Neuron (in vitro differentiated cells): ENCODE data around the gene ENTPD8.

ENCODE experiments used
- H2AFZ ChIP-seq: one replicate; pipeline ENCODE4 v1.6.1; 2013; ENCODE audit warnings: low read depth, mild to moderate bottlenecking, inconsistent platforms, low read length, moderate library complexity
- H3K27me3 ChIP-seq: one replicate; pipeline ENCODE4 v1.6.1; 2013; ENCODE audit warnings: low read length; ENCODE audit not compliant: insufficient read depth
- H3K36me3 ChIP-seq: one replicate; pipeline ENCODE4 v1.6.1; 2013; ENCODE audit warnings: low read length; ENCODE audit not compliant: insufficient read depth
- H3K4me1 ChIP-seq: one replicate; pipeline ENCODE4 v1.6.1; 2013; ENCODE audit warnings: low read length; ENCODE audit not compliant: insufficient read depth
- H3K4me3 ChIP-seq: 2 replicates; pipeline ENCODE4 v1.5.1; 2013; ENCODE audit warnings: mild to moderate bottlenecking, low read length, moderate library complexity
- H3K9me3 ChIP-seq: one replicate; pipeline ENCODE4 v1.6.1; 2013; ENCODE audit warnings: low read length

ENTPD8 gene

DNA sequence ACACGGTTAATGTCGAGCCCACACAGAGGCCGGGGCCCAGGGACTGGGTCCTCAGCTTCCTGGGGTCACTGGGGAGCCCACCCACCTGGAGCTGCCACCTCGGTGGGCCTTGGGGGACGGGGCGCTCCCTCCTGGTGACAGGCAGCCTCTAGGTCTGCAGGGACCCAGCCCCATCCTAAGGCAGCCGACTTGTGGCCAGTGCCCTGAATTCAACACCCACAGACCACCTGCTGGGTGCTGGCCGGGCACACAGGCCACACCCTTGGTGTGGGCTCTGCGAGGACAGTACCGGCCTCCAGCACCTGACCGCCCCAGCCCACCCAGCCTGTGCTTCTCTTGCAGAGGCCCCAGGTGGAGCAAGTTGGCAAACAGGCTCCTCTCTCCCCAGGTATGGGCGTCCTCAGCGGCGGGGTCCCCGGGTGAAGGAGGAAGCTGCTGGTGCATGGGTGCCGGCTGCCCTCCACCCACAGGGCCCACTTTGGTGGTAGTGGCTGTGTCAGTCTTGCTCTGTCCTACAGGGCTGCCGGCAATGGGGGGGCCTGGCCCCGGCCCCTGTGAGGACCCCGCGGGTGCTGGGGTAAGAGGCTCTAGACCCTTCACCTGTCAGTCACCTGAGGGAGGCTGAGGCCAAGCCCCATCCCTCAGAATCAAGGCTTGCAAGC lies 8.3 kb downstream of the ENTPD8 start:
- peaks cover 9% of the 10 kb centered on the region for H3K27me3 ChIP-seq
- no peaks in the 10 kb centered on the region for H3K4me1 ChIP-seq
- no peak overlapping the region for H3K4me3 ChIP-seq
- H3K36me3 ChIP-seq: no peaks in the 10 kb centered on the region
- no peaks in the 10 kb centered on the region for H3K9me3 ChIP-seq
- H2AFZ ChIP-seq: no peak overlapping the region

DNA sequence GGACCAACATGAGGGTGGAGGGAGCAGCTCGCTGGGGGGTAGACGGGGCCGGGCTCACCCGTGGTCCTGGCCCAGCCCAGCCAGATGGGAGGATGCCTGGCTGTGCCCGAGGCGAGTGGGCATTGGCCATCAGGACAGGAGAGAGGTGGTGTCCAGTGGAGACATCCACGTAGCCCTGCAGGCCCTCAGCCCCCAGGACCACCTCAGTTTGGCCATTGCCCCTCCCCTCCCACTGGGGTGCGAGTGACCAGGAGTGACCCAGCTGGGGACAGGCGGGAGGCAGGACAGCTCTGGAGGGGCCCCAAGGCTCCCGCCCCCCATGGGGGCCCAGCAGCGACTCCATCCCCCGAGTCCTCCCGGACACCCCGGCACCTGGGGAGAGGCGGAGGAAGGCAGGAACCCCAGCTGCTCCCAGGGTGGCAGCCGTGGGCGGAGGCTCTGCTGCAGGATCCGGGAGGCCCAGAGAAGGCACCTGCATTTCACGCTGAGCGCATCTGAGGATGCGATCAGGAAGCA lies 9.7 kb downstream of the ENTPD8 start:
- Histone ChIP-seq H3K27me3 (peaks cover 9% of the 10 kb centered on the region), H2AFZ (no peak overlapping the region), H3K9me3 (no peaks in the 10 kb centered on the region), H3K4me1 (no peaks in the 10 kb centered on the region), H3K36me3 (no peaks in the 10 kb centered on the region), H3K4me3 (no peak overlapping the region)

DNA sequence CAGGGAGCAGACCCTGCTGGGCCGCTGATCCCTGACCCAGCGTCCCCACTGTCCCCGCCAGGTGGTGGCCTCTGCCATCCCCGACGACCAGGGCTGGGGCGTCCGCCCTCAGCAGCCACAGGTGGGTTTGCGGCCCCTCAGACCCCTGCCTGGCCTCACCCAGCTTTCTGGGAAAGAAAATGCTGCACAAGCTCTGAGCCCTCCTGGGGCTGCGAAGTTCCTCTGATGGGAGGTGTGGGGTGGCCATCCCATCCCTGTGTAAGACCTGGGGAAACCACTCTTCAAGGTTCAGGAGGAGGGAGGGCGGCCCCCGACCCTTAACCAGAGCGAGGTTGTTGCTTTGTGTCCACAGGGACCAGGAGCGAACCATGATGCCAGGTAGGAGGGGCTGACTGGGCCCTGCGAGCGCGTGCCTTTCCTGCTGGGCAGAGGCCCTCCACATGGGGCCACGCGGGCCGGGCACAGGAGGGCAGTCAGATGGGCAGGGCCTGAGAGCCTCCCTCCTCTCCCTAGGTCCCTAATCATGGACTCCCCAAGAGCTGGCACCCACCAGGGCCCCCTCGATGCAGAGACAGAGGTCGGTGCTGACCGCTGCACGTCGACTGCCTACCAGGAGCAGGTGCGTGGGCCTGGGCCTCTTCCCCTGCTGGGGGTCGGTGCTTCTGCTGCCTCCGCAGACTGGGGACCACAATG lies 10.3 kb downstream of the ENTPD8 start:
- peaks cover 9% of the 10 kb centered on the region for H3K27me3 ChIP-seq
- H3K4me3 ChIP-seq: no peak overlapping the region
- no peaks in the 10 kb centered on the region for H3K36me3 ChIP-seq
- no peak overlapping the region for H2AFZ ChIP-seq
- H3K9me3 ChIP-seq: no peaks in the 10 kb centered on the region
- no peaks in the 10 kb centered on the region for H3K4me1 ChIP-seq

DNA sequence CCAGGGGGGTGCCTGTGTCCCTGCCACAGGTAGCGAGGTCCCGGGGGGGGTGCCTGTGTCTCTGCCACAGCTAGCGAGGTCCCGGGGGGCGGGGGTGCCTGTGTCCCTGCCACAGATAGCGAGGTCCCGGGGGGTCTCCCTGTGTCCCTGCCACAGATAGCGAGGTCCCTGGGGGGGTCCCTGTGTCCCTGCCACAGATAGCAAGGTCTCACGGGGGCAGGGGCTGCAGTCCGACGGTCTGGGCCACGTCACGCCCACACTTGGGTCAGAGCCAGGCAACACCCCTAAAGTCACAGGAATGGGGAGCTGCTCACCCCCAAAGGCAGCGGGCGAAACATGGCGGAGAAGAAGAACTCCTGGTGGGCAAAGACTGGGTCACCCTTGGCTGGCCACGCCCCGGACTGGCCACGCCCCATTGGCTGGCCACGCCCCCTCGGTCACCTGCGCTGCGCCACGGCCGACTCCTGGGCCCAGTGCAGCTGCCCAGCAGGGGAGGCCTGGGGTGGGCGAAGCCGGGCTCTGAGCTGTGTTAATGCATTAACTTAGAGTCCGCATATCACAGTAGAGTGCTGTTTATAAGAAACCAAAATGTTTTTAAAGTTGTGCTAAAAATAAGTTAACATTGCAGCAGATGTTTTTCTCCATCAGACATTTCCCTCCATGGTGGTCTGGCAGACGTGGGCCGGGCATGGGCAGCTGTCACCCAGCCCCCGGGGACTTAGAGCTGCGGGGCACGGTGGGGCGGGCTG lies 11.0 kb downstream of the ENTPD8 start:
- H3K27me3 ChIP-seq: peaks cover 4% of the 10 kb centered on the region
- no peak overlapping the region for H2AFZ ChIP-seq
- H3K4me1 ChIP-seq: no peaks in the 10 kb centered on the region
- no peaks in the 10 kb centered on the region for H3K9me3 ChIP-seq
- H3K4me3 ChIP-seq: no peak overlapping the region
- no peaks in the 10 kb centered on the region for H3K36me3 ChIP-seq

DNA sequence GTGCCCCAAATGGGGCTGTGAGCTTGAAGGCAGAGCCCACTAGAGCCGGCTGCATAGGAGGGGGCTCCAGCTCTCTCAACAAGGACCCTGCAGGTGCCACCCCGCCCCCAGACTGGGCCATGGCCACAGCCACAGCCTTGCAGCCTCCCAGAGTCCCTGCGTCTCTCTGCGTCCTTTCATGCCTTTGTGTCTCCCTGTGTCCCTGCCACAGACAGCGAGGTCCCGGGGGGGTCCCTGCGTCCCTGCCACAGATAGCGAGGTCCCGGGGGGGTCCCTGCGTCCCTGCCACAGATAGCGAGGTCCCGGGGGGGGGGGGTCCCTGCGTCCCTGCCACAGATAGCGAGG lies 11.6 kb downstream of the ENTPD8 start:
- no peaks in the 10 kb centered on the region for H3K9me3 ChIP-seq
- no peak overlapping the region for H3K4me3 ChIP-seq
- no peak overlapping the region for H2AFZ ChIP-seq
- H3K36me3 ChIP-seq: no peaks in the 10 kb centered on the region
- peaks cover 3% of the 10 kb centered on the region for H3K27me3 ChIP-seq
- no peaks in the 10 kb centered on the region for H3K4me1 ChIP-seq

DNA sequence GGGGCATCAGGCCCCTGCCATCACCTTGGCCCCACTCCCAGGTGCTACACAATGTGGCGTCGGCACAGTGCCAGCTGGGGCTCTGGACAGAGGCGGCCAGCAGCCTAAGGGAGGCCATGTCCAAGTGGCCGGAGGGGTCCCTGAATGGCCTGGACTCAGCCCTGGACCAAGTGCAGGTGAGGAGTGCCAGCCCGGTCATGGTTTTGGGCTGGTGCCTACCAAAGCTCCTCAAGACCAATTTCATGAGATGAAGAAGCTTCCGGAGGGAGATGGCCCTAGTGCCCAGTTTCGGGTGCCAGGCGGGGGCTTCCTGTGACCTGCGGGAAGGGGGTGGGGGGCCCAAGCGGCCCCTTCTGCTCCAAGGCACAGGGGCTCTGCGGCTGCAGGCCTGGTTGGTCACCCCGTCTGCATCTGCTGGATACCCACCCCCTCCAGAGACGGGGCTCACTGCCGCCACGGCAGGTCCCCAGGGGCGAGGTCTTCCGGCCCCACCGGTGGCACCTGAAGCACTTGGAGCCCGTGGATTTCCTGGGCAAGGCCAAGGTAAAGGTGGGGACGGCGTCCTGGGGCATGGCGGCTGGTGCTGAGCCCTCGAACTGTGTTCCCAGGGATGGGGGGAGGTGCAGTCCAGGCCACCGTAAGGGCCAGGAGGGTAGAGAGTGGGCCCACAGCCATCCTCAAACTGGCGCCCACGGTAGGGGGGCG lies 12.2 kb downstream of the ENTPD8 start:
- Histone ChIP-seq H3K9me3 (no peaks in the 10 kb centered on the region), H2AFZ (no peak overlapping the region), H3K36me3 (no peaks in the 10 kb centered on the region), H3K4me3 (no peak overlapping the region), H3K27me3 (peaks cover 3% of the 10 kb centered on the region), H3K4me1 (no peaks in the 10 kb centered on the region)

DNA sequence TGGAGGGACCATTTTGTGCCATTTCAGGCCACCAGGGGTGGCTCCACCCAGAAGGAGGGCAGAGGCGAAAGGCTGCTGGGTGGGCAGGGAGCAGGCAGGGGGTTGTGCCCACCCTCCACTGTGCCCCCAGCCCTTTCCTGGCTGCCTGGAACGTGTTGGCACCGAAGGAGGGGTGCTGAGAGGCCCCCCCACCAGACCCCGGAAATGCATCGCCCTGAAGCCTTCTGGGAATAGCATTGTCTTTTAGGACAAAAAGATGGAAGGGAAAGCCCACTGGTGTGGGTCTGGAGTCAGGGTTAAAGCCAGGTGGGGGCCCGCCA lies 12.9 kb downstream of the ENTPD8 start:
- H2AFZ ChIP-seq: no peak overlapping the region
- peaks cover 1% of the 10 kb centered on the region for H3K27me3 ChIP-seq
- no peaks in the 10 kb centered on the region for H3K9me3 ChIP-seq
- no peaks in the 10 kb centered on the region for H3K4me1 ChIP-seq
- no peak overlapping the region for H3K4me3 ChIP-seq
- H3K36me3 ChIP-seq: no peaks in the 10 kb centered on the region

DNA sequence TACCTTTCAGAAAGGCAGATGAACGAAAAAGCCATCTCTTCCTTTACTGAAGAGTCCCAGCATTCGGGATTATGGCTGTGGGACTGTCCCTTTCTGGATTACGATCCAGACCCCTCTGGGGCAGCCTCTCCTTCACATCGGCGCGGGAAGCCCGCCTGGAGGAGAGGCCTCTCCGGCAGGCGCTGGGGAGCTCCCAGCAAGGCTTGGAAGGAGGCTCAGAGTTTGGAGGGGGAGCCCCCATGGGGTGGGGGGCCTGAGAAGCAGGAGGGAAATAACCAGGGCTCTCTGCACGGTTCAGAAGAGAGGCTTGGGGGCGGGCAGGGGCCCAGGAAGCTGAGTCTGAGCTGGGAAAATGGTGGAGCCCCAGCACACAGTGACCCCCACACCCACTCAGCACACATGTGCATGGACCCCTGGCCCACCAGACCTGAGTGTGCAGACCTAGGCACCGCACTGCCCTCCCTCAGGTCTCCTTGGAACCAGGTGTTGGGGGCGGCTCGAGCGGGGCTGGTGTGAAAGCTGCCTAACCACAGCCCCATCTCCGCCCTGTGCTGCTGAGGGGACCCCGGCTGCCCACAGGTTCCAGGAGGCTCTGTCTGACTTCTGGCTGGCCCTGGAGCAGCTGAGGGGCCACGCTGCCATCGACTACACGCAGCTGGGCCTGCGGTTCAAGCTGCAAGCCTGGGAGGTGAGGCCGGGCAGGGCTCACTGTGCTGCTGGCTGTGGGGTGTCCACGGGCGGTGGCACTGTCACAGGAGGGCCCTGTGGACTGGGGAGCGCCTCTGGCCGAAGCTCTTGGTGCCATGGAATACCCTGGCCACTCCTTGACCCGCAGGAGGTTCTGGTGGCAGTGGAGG lies 13.5 kb downstream of the ENTPD8 start:
- Histone ChIP-seq H2AFZ (no peak overlapping the region), H3K4me1 (no peaks in the 10 kb centered on the region)

DNA sequence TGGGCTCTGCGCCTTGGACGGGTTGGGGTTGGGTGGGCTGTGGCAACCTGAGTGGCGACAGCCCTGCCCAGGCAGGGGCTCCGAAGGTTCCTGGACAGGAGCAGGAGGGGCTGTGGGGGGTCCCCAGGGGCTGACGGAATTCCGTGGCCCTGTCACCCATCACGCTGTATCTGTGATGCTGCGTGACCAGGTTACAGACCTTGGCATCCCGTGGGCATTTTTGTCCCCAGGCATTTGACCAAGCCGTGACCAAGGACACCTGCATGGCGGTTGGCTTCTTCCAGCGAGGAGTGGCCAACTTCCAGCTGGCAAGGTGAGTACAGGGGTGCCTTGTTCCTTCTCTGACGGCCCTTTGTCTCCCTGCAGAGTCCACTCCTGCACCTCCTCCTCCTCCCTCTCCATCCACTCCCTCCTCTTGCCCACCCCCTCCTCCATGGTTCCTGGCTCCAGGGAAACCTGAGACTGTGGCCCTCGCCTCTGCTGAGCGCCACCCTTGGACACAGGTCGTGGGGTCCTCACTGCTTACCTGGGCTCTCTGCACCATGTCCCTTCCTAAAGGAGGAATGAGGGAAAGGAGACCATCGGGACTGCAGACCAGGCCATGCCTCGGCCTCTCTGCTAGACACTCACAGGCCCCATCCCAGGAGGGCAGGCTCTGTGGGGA lies 15.0 kb downstream of the ENTPD8 start:
- peaks cover 11% of the 10 kb centered on the region for H3K4me1 ChIP-seq
- no peaks in the 10 kb centered on the region for H3K27me3 ChIP-seq
- no peak overlapping the region for H3K4me3 ChIP-seq
- H3K36me3 ChIP-seq: no peaks in the 10 kb centered on the region
- no peak overlapping the region for H2AFZ ChIP-seq
- H3K9me3 ChIP-seq: no peaks in the 10 kb centered on the region

More for the DNA sequence above, 13.5 kb downstream of the ENTPD8 start:
- Histone ChIP-seq H3K4me3 (no peak overlapping the region), H3K9me3 (no peaks in the 10 kb centered on the region), H3K36me3 (no peaks in the 10 kb centered on the region), H3K27me3 (no peaks in the 10 kb centered on the region)

DNA sequence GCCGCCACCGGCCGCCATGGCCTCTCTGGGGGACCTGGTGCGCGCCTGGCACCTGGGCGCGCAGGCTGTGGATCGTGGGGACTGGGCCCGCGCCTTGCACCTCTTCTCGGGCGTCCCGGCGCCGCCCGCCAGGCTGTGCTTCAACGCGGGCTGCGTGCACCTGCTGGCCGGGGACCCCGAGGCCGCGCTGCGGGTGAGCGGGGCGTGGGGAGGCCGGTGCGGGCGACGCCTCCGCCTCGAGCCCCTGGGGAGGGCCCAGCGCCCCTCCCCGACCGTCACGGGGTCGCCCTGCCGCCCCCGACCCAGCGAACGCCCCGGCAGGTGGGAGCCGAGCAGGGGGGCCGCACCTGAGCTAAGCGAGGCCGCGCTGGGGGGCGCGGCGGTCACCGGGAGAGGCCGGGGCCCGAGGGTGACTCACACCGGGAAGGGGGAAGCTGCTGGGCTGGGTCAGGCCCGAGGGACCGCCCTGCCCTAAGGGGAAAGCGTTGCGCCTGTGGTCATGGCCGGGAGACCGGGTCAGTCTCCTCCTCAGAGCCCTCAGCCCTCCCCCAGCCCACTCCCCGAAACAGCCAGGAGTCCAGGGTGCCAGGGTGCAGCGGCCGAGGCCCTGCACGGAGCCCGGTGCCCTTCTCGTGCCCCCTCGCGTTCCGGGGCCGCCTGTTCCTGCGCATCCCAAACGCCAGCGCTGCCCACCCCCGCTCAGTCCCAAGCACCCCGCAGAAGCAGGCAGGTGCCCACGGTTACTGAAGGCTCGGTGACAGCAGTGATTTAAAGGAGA lies 17.5 kb downstream of the ENTPD8 start:
- Histone ChIP-seq H3K9me3 (no peaks in the 10 kb centered on the region), H3K27me3 (no peaks in the 10 kb centered on the region), H3K36me3 (no peaks in the 10 kb centered on the region), H3K4me1 (peaks cover 11% of the 10 kb centered on the region), H3K4me3 (peak overlapping the region; percentile 17), H2AFZ (peak overlapping the region; percentile 62)

DNA sequence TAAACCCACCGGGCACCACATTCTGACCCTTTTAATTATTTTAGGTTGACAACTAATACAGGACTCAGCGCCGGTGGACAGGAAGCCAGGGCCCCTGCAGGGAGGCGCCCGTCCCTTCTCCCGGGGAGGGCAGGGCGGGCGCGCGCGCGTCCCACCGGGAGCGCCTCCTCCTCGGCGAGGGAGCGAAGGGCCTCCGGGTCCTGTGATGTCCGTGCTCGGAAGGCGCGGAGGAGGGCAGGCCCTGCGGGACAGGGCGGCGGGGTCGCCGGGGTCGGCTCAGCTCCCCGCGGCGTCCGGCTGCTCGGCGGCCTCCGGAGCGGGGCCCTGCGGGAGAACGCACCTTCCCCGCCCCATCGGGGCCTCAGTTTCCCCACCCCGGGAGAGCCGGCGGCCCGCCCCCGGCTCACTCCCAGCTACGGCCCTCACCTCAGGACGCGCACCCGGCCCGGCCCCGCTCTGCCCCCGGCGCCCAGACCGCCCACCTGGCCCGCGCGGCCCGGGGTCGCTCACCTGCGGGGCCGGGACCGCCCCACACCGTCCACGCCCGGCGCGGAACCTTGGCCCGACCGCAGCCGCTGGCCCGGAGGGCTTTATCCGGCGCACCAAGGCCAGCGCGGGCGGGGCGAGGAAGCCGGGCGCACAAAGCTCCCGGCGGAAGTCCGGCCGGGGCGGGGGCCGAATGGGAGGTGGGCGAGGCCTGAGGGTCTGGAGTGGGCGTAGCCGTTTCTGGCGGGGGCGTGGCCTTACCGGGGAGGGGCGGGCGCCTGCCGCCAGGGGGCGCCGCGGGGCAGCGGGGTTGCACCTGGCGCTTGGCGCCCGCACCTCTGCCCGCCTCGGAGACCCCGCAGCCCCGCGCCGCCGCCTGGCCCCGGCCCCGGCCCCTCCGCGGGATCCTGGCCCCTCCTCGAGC lies 18.3 kb downstream of the ENTPD8 start, which contains the start of the genes EXD3 and NOXA1:
Gene EXD3 (minus strand): TSS at position 559 of the 910 bp plus-strand sequence. CDS start 27,805 bp downstream, outside the sequence.
Gene NOXA1 (plus strand): TSS at position 790 of the 910 bp plus-strand sequence. CDS start 137 bp downstream, outside the sequence.
- Histone ChIP-seq H3K27me3 (no peaks in the 10 kb centered on the region), H3K4me1 (peaks cover 11% of the 10 kb centered on the region), H2AFZ (peak within 1 kb of the TSS; percentile 95), H3K9me3 (no peaks in the 10 kb centered on the region), H3K4me3 (peak within 1 kb of the TSS; percentile 66), H3K36me3 (no peaks in the 10 kb centered on the region)
